LNCAP (cell line): ENCODE data around the gene ATG16L1.

ENCODE experiments used
- TF ChIP-seq, protein P1 (sequence below): fragments of 450-650 bp; IDR thresholded peaks from 2 replicates; pipeline ENCODE4 v1.5.1; 2017; ENCODE audit warnings: mild to moderate bottlenecking

ATG16L1 gene

DNA sequence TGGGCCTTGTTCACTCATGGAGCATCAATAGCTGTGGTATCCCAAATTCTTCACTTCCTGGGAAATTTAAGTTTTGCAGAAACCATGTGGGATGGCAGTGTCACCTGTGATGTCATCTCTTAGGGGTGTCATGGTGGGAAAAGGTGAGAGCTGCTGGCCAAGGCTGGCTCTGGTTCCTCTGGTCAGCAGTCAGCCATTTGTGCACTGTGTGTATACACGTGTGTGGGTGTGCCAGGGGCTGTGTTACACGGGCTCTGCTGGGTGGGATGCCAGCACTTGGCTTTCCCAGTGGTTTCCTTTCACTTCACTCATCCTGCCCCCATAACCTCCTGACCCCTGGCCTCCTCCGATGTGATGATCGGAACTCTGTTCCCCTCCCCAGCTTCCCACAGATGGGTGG lies 77.4 kb downstream of the ATG16L1 start:
- TF ChIP-seq, protein P1, sequence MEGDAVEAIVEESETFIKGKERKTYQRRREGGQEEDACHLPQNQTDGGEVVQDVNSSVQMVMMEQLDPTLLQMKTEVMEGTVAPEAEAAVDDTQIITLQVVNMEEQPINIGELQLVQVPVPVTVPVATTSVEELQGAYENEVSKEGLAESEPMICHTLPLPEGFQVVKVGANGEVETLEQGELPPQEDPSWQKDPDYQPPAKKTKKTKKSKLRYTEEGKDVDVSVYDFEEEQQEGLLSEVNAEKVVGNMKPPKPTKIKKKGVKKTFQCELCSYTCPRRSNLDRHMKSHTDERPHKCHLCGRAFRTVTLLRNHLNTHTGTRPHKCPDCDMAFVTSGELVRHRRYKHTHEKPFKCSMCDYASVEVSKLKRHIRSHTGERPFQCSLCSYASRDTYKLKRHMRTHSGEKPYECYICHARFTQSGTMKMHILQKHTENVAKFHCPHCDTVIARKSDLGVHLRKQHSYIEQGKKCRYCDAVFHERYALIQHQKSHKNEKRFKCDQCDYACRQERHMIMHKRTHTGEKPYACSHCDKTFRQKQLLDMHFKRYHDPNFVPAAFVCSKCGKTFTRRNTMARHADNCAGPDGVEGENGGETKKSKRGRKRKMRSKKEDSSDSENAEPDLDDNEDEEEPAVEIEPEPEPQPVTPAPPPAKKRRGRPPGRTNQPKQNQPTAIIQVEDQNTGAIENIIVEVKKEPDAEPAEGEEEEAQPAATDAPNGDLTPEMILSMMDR: no peak

DNA sequence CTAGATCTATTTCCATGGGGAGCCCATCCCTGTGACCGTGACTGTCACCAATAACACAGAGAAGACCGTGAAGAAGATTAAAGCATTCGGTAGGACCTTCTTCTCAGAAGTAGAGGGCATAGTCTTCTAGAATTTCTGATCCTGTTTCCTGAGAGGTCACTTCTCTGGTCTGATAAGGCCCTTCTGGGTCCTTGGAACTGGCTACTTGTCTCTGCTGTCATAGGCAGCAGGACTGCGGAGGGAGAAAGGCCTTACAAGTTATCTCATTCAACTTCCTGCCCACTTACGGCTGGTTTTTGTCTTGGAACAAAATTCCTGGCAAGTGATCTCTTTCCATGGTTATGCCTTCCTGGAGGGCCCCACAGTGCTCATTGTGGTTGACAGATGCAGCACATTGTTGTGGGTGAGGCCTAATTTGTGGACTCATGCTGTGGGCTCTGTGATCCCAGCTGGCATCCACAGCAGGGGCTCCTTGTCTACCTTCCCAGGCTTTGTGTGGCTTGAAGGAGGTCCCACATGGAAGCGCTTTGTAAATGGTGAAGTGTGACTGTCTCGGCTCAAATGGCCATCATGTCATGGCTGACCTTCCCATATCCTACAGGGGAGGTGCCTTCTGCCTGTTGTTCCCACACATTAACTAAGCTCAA lies 78.1 kb downstream of the ATG16L1 start:
- TF ChIP-seq, protein P1: no peak

DNA sequence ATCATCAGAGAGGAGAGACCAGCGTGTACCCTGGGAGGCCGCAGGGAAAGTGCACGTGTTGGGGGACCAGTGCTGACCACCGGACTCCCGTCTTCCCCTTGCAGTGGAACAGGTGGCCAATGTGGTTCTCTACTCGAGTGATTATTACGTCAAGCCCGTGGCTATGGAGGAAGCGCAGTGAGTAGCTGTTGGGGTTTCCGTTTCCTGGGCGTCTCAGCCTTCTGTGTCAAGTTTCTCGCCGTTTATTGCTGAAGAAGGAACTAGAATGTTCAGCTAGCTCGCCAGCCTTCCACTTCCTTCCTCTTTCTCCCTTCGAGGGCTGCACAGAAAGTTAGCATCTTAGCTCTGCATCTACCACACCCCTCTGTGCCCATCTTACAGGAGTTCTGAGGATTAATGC lies 80.1 kb downstream of the ATG16L1 start:
- TF ChIP-seq, protein P1: no peak

DNA sequence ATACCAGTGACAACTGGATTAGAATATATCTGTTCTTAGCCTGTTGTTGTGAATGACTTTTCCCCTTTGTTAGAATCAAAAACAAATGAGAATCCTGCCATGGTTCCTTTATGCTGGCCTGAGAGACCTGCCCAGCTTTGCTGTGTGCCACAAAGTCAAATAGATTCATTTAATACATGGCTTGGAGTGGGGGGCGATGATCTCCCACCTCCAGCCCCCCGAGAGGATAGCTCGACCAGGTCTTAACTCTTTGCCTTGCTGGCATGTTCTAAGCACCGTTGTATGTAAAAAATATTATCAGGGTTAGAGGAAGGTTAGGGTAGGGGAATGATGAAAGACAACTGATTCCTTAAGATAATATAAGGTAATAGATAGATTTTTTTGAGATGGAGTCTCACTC lies 80.7 kb downstream of the ATG16L1 start:
- TF ChIP-seq, protein P1: no peak

DNA sequence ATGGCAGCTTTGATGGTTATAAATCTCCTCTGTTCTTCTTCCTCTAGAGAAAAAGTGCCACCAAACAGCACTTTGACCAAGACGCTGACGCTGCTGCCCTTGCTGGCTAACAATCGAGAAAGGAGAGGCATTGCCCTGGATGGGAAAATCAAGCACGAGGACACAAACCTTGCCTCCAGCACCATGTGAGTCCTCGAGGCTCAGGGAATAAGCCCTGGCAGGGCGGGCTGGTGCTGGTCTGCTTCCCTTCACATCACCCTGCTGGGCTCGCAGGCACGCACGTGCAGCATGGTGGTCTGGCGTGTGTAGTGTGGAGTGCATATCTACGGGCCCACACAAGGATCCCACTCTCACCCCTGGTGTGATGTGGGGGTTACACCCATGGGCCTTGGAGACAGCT lies 83.4 kb downstream of the ATG16L1 start:
- TF ChIP-seq, protein P1: no peak

DNA sequence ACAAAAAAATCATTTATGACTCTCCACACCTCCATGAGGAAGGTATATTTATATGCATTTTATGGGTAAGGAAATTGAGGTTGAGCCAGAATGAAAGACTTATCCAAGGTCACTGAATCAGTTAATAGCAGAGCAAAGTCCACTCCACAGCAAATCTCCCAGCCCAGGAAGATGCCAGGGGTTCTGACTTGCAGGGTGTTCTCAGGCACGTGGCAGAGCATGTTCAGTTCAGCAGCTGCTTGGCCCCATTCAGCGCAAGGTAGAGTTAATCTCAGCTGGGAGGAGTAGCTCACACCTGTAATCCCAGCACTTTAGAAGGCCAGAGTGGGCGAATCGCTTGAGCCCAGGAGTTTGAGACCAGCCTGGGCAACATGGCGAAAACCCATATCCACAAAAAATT lies 85.1 kb downstream of the ATG16L1 start:
- TF ChIP-seq, protein P1: no peak

DNA sequence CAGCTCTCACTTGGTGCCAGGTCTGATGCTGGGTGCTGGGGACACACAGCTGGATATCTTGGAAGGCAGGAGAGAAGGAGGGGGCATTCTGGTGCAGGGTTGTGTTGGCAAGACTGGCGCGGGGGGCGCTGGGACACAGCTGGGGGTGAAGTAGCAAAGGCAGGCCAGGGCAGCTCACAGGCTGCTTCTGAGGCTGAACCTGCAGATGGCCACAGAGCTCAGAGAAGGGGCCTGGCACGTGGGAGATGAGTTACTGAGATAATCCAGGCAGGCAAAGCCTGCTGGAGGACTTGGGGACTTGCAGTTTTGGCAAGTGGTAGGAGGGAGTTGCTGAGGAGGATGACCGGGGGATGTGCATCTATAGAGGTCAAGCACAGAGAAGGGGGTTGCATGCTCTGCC lies 86.6 kb downstream of the ATG16L1 start:
- TF ChIP-seq, protein P1: no peak
